Ramos (cell line): ENCODE results near the gene SHC4.

Experiments
- in situ Hi-C: fragments of 300-500 bp; cut with MboI; formaldehyde crosslinking; loops from one replicate; pipeline ENCODE4 v1.14.3; 2022; ENCODE audit warnings: low sequenced_read_pairs; ENCODE audit not compliant: unreplicated experiment

SHC4 gene

GRCh38 chr15:48968066-48968465 is 4.3 kb upstream of the SHC4 start:
- in situ Hi-C loops = no loop called here

GRCh38 chr15:48967336-48967735 is 3.6 kb upstream of the SHC4 start:
- in situ Hi-C loops = no loop called here

GRCh38 chr15:48966595-48967301 is 3.0 kb upstream of the SHC4 start:
- in situ Hi-C loops = no loop called here

GRCh38 chr15:48965972-48966371 is 2.3 kb upstream of the SHC4 start:
- in situ Hi-C loops = no loop called here

- in situ Hi-C loops = no loop called here
Measured at GRCh38 chr15:48964898-48965297, 1.2 kb upstream of the SHC4 start.

- in situ Hi-C loops = no loop called here
Measured at GRCh38 chr15:48962662-48963523, 826 bp downstream of the SHC4 start.

GRCh38 chr15:48955967-48956366 is 7.8 kb downstream of the SHC4 start:
- in situ Hi-C loops = no loop called here

GRCh38 chr15:48955370-48955769 is 8.3 kb downstream of the SHC4 start:
- in situ Hi-C loops = no loop called here

GRCh38 chr15:48954538-48954937 is 9.2 kb downstream of the SHC4 start:
- in situ Hi-C loops = no loop called here

- in situ Hi-C loops = no loop called here
Measured at GRCh38 chr15:48946840-48947187, 16.9 kb downstream of the SHC4 start.

- in situ Hi-C loops = no loop called here
Measured at GRCh38 chr15:48946074-48946839, 17.5 kb downstream of the SHC4 start.

GRCh38 chr15:48945386-48945785 is 18.3 kb downstream of the SHC4 start:
- in situ Hi-C loops = no loop called here

GRCh38 chr15:48941904-48942303 is 21.8 kb downstream of the SHC4 start:
- in situ Hi-C loops = no loop called here

GRCh38 chr15:48940508-48940907 is 23.2 kb downstream of the SHC4 start:
- in situ Hi-C loops = no loop called here

GRCh38 chr15:48939648-48940047 is 24.1 kb downstream of the SHC4 start:
- in situ Hi-C loops = no loop called here

GRCh38 chr15:48937886-48938285 is 25.8 kb downstream of the SHC4 start:
- in situ Hi-C loops = no loop called here

GRCh38 chr15:48936666-48937065 is 27.1 kb downstream of the SHC4 start:
- in situ Hi-C loops = no loop called here

GRCh38 chr15:48935236-48935635 is 28.5 kb downstream of the SHC4 start:
- in situ Hi-C loops = no loop called here

- in situ Hi-C loops = no loop called here
Measured at GRCh38 chr15:48930735-48931134, 33.0 kb downstream of the SHC4 start.

GRCh38 chr15:48929661-48930060 is 34.1 kb downstream of the SHC4 start:
- in situ Hi-C loops = no loop called here
